Neural cell (in vitro differentiated cells): ENCODE data around the gene CLDN18. TPM values are rescaled to one million over a fixed set of nuclear protein-coding genes. Genes with fewer than 3 reads are reported as not detected.

ENCODE experiments used
- H2AFZ ChIP-seq: fragments of 200-600, 300-800 bp; sonication (generic), shearing (Covaris generic); 2 replicates; pipeline ENCODE4 v1.6.0; 2014; ENCODE audit warnings: low read depth, mild to moderate bottlenecking, antibody characterized with exemption, low read length, moderate library complexity
- H3F3A ChIP-seq: fragments of 200-600 bp; shearing (Covaris generic); 2 replicates; pipeline ENCODE4 v1.6.1; 2016; ENCODE audit warnings: mild to moderate bottlenecking, moderate library complexity, mixed read lengths, antibody characterized with exemption, low read length; ENCODE audit not compliant: insufficient read depth, poor library complexity, severe bottlenecking
- H3K27ac ChIP-seq: fragments of 200-600, 300-800 bp; sonication (generic), shearing (Covaris generic); 2 replicates; pipeline ENCODE4 v1.5.1; 2014; ENCODE audit warnings: mild to moderate bottlenecking, low read length, moderate library complexity
- H3K27me3 ChIP-seq: fragments of 300-800, 200-600 bp; sonication (generic), shearing (Covaris generic); 2 replicates; pipeline ENCODE4 v1.6.0; 2014; ENCODE audit warnings: mild to moderate bottlenecking, low read depth, low read length, moderate library complexity; ENCODE audit not compliant: insufficient read depth
- H3K36me3 ChIP-seq: fragments of 300-800, 200-600 bp; sonication (generic), shearing (Covaris generic); 2 replicates; pipeline ENCODE4 v1.5.1; 2014; ENCODE audit warnings: mild to moderate bottlenecking, antibody characterized with exemption, low read length, moderate library complexity; ENCODE audit not compliant: insufficient read depth
- H3K4me2 ChIP-seq: fragments of 300-800, 200-600 bp; sonication (generic), shearing (Covaris generic); 2 replicates; pipeline ENCODE4 v1.6.0; 2014; ENCODE audit warnings: mild to moderate bottlenecking, low read length
- H3K4me3 ChIP-seq: fragments of 300-800, 200-600 bp; sonication (generic), shearing (Covaris generic); 2 replicates; pipeline ENCODE4 v1.5.1; 2014; ENCODE audit warnings: mild to moderate bottlenecking, low read length, moderate library complexity
- H3K79me2 ChIP-seq: fragments of 200-600 bp; shearing (Covaris generic); replicated peaks from 2 replicates; pipeline ENCODE4 v1.6.0; 2014; ENCODE audit warnings: mild to moderate bottlenecking, low read length, moderate library complexity; ENCODE audit not compliant: insufficient read depth
- H3K9ac ChIP-seq: fragments of 300-800, 200-600 bp; sonication (generic), shearing (Covaris generic); 2 replicates; pipeline ENCODE4 v1.6.1; 2016; ENCODE audit warnings: mild to moderate bottlenecking, low read length, mixed read lengths
- H3K9me2 ChIP-seq: fragments of 200-600 bp; shearing (Covaris generic); 2 replicates; pipeline ENCODE4 v1.6.1; 2016; ENCODE audit warnings: mild to moderate bottlenecking, low read length, mixed read lengths; ENCODE audit not compliant: insufficient read depth
- H3K9me3 ChIP-seq: fragments of 200-600, 300-800 bp; sonication (generic), shearing (Covaris generic); 2 replicates; pipeline ENCODE4 v1.6.1; 2016; ENCODE audit warnings: mild to moderate bottlenecking, mixed run types, low read length, moderate library complexity, mixed read lengths
- H4K20me1 ChIP-seq: fragments of 200-600 bp; shearing (Covaris generic); 2 replicates; pipeline ENCODE4 v1.6.1; 2016; ENCODE audit warnings: mild to moderate bottlenecking, mixed run types; ENCODE audit not compliant: insufficient read depth
- EP300 ChIP-seq: fragments of 450-650 bp; conservative IDR thresholded peaks from 2 replicates; pipeline ENCODE4 v1.6.1; 2014; ENCODE audit warnings: antibody characterized with exemption, mild to moderate bottlenecking, moderate library complexity; ENCODE audit not compliant: poor library complexity, severe bottlenecking
- EZH2 ChIP-seq: fragments of 200-600, 300-800 bp; shearing (Covaris generic), sonication (generic); IDR thresholded peaks from 2 replicates; pipeline ENCODE4 v1.6.1; 2014; ENCODE audit warnings: antibody characterized with exemption, low read length, borderline replicate concordance, mild to moderate bottlenecking; ENCODE audit not compliant: insufficient read depth, poor library complexity, severe bottlenecking
- MXI1 ChIP-seq: fragments of 450-650 bp; conservative IDR thresholded peaks from 2 replicates; pipeline ENCODE4 v1.6.1; 2014; ENCODE audit warnings: antibody characterized with exemption, mild to moderate bottlenecking; ENCODE audit not compliant: poor library complexity, severe bottlenecking
- POLR2AphosphoS5 ChIP-seq: IDR thresholded peaks from 2 replicates; pipeline ENCODE4 v1.6.1; 2012
- RAD21 ChIP-seq: fragments of 450-650 bp; conservative IDR thresholded peaks from 2 replicates; pipeline ENCODE4 v1.6.1; 2014; ENCODE audit warnings: antibody characterized with exemption, mild to moderate bottlenecking, moderate library complexity
- SMC3 ChIP-seq: fragments of 450-650 bp; conservative IDR thresholded peaks from 2 replicates; pipeline ENCODE4 v1.6.1; 2014; ENCODE audit warnings: antibody characterized with exemption, mild to moderate bottlenecking, moderate library complexity; ENCODE audit not compliant: poor library complexity
- TAF1 ChIP-seq: IDR thresholded peaks from 2 replicates; pipeline ENCODE4 v1.6.1; 2012; ENCODE audit warnings: low read depth
- polyA plus RNA-seq: library from polyadenylated mRNA; depleted of rRNA; stranded (reverse); fragments of >200 nt; gene quantifications from 2 replicates; pipeline ENCODE4 v1.2.3, GENCODE V29; 2014
- TF ChIP-seq, protein P1 (sequence below): fragments of 450-650 bp; IDR thresholded peaks from 2 replicates; pipeline ENCODE4 v1.5.1; 2014; ENCODE audit warnings: antibody characterized with exemption, mild to moderate bottlenecking, moderate library complexity; ENCODE audit not compliant: poor library complexity, severe bottlenecking
- TF ChIP-seq, protein P2 (sequence below): IDR thresholded peaks from 2 replicates; pipeline ENCODE4 v1.6.1; 2012; ENCODE audit warnings: borderline replicate concordance

CLDN18 gene
- polyA plus RNA-seq, 1 donor from 2014 or later, result not detected

DNA sequence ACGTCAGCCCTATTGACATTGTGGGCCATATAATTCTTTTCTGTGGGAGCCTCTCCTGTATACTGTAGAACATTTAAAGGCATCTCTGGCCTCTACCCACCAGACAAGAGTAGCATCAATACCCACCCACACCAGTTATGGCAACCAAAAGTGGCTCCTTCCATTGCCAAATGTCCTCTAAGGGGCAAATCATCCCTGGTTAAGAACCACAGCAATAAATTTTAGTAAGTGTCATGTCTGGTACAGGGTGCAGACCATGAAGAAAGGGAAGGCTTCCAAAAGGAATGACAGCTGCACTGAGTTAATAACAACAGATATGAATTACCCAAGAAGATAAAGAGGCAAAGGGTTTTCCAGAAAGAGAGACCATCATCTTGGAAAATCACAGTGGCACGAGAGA lies 6.9 kb upstream of the CLDN18 start:
- Histone ChIP-seq H3K36me3 (no peaks in the 10 kb centered on the region), H3K27ac (no peak overlapping the region), H3K79me2 (no peaks in the 10 kb centered on the region), H4K20me1 (no peaks in the 10 kb centered on the region), H3K9ac (no peak overlapping the region), H3K27me3 (no peaks in the 10 kb centered on the region), H3K9me3 (no peaks in the 10 kb centered on the region), H3K9me2 (no peaks in the 10 kb centered on the region), H3F3A (no peaks in the 10 kb centered on the region), H3K4me2 (no peak overlapping the region), H3K4me3 (no peak overlapping the region), H2AFZ (no peak overlapping the region)
- TF ChIP-seq SMC3, result no peak
- TF ChIP-seq, protein P1, sequence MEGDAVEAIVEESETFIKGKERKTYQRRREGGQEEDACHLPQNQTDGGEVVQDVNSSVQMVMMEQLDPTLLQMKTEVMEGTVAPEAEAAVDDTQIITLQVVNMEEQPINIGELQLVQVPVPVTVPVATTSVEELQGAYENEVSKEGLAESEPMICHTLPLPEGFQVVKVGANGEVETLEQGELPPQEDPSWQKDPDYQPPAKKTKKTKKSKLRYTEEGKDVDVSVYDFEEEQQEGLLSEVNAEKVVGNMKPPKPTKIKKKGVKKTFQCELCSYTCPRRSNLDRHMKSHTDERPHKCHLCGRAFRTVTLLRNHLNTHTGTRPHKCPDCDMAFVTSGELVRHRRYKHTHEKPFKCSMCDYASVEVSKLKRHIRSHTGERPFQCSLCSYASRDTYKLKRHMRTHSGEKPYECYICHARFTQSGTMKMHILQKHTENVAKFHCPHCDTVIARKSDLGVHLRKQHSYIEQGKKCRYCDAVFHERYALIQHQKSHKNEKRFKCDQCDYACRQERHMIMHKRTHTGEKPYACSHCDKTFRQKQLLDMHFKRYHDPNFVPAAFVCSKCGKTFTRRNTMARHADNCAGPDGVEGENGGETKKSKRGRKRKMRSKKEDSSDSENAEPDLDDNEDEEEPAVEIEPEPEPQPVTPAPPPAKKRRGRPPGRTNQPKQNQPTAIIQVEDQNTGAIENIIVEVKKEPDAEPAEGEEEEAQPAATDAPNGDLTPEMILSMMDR, result no peak
- no peak for TF ChIP-seq MXI1
- TF ChIP-seq, protein P2, sequence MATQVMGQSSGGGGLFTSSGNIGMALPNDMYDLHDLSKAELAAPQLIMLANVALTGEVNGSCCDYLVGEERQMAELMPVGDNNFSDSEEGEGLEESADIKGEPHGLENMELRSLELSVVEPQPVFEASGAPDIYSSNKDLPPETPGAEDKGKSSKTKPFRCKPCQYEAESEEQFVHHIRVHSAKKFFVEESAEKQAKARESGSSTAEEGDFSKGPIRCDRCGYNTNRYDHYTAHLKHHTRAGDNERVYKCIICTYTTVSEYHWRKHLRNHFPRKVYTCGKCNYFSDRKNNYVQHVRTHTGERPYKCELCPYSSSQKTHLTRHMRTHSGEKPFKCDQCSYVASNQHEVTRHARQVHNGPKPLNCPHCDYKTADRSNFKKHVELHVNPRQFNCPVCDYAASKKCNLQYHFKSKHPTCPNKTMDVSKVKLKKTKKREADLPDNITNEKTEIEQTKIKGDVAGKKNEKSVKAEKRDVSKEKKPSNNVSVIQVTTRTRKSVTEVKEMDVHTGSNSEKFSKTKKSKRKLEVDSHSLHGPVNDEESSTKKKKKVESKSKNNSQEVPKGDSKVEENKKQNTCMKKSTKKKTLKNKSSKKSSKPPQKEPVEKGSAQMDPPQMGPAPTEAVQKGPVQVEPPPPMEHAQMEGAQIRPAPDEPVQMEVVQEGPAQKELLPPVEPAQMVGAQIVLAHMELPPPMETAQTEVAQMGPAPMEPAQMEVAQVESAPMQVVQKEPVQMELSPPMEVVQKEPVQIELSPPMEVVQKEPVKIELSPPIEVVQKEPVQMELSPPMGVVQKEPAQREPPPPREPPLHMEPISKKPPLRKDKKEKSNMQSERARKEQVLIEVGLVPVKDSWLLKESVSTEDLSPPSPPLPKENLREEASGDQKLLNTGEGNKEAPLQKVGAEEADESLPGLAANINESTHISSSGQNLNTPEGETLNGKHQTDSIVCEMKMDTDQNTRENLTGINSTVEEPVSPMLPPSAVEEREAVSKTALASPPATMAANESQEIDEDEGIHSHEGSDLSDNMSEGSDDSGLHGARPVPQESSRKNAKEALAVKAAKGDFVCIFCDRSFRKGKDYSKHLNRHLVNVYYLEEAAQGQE, result no peak
- no peak for TF ChIP-seq POLR2AphosphoS5
- no peak for TF ChIP-seq EP300
- TF ChIP-seq EZH2, result no peak

DNA sequence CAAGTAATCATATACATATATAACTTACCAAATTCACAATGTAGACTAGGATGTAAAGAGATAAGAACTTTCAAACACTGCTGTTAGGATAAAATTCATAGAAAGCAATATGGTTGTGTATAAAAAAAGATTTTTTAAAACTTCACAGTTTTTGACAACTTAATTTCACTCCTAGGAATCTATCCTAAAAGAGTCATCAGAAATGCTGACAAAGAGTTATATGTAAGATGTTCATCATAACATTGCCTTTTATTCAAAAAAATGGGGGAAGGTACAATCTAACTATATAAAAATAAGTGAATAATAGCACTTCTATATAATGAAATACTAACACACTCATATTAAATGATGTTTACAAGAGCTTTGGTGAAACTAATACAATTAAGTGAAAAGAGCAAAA lies 4.3 kb upstream of the CLDN18 start:
- Histone ChIP-seq H3K9ac (no peak overlapping the region), H3K4me2 (no peak overlapping the region), H3K4me3 (no peak overlapping the region), H3K79me2 (no peaks in the 10 kb centered on the region), H3K9me3 (no peaks in the 10 kb centered on the region), H3F3A (no peaks in the 10 kb centered on the region), H3K27me3 (no peaks in the 10 kb centered on the region), H3K9me2 (no peaks in the 10 kb centered on the region), H3K36me3 (no peaks in the 10 kb centered on the region), H2AFZ (no peak overlapping the region), H4K20me1 (no peaks in the 10 kb centered on the region), H3K27ac (no peak overlapping the region)
- no peak for TF ChIP-seq MXI1
- TF ChIP-seq, protein P1, result no peak
- no peak for TF ChIP-seq RAD21
- TF ChIP-seq TAF1, result no peak
- TF ChIP-seq, protein P2, result no peak
- TF ChIP-seq POLR2AphosphoS5, result no peak
- no peak for TF ChIP-seq EZH2
- TF ChIP-seq SMC3, result no peak
- no peak for TF ChIP-seq EP300
